Glutamatergic neuron (in vitro differentiated cells): ENCODE measurements around the gene TMEM87A. TPM values are rescaled to one million over a fixed set of nuclear protein-coding genes. Genes with fewer than 3 reads are reported as not detected.

Source experiments
- DNase-seq: peaks from one replicate; pipeline ENCODE4 v3.0.0; 2022
- H3K27ac Mint-ChIP-seq: one replicate; pipeline ENCODE4 v1.8.0; 2020; ENCODE audit warnings: mild to moderate bottlenecking, mixed read lengths, inconsistent platforms; ENCODE audit not compliant: unreplicated experiment
- H3K27me3 Mint-ChIP-seq: one replicate; pipeline ENCODE4 v1.8.0; 2020; ENCODE audit warnings: mild to moderate bottlenecking, moderate library complexity, mixed read lengths, inconsistent platforms; ENCODE audit not compliant: unreplicated experiment
- H3K36me3 Mint-ChIP-seq: one replicate; pipeline ENCODE4 v1.8.0; 2020; ENCODE audit warnings: mild to moderate bottlenecking, mixed read lengths, inconsistent platforms; ENCODE audit not compliant: unreplicated experiment
- H3K4me1 Mint-ChIP-seq: one replicate; pipeline ENCODE4 v1.8.0; 2020; ENCODE audit warnings: mild to moderate bottlenecking, low read depth, mixed read lengths, inconsistent platforms; ENCODE audit not compliant: unreplicated experiment
- H3K4me3 Mint-ChIP-seq: one replicate; pipeline ENCODE4 v1.8.0; 2020; ENCODE audit warnings: mild to moderate bottlenecking, mixed read lengths, inconsistent platforms; ENCODE audit not compliant: unreplicated experiment
- H3K9me3 Mint-ChIP-seq: one replicate; pipeline ENCODE4 v1.8.0; 2020; ENCODE audit warnings: mild to moderate bottlenecking, moderate library complexity, mixed read lengths, inconsistent platforms; ENCODE audit not compliant: unreplicated experiment
- CTCF ChIP-seq: fragments of 200-600 bp; sonication (generic); IDR thresholded peaks from one replicate; pipeline ENCODE4 v1.5.0; 2021; ENCODE audit not compliant: partially characterized antibody, unreplicated experiment
- total RNA-seq: library from RNA; stranded (reverse); fragmentation: NEBNext Ultra II Directional; extraction: Animal tissue kit (Norgen Biotek cat#: 25700); gene quantifications from one replicate; pipeline ENCODE4 v1.2.1, GENCODE V29; 2021; ENCODE audit not compliant: unreplicated experiment

TMEM87A gene
- total RNA-seq, 1 donor from 2014 or later = 41.1 TPM

- H3K9me3 Mint-ChIP-seq = peaks cover 1% of the 10 kb centered on the region
- DNase-seq = no peak
- no peak overlapping the region for H3K27ac Mint-ChIP-seq
- peaks cover 5% of the 10 kb centered on the region for H3K4me1 Mint-ChIP-seq
- H3K36me3 Mint-ChIP-seq = no peaks in the 10 kb centered on the region
- no peak for TF ChIP-seq CTCF
- no peaks in the 10 kb centered on the region for H3K27me3 Mint-ChIP-seq
- H3K4me3 Mint-ChIP-seq = no peak overlapping the region
These were observed 71.4 kb downstream of the TMEM87A start for GRCh38 chr15:42201801-42202200.

GRCh38 chr15:42199126-42199525 lies 74.1 kb downstream of the TMEM87A start:
- no peaks in the 10 kb centered on the region for H3K36me3 Mint-ChIP-seq
- TF ChIP-seq CTCF = no peak
- no peak overlapping the region for H3K27ac Mint-ChIP-seq
- H3K9me3 Mint-ChIP-seq = peaks cover 1% of the 10 kb centered on the region
- H3K27me3 Mint-ChIP-seq = no peaks in the 10 kb centered on the region
- no peaks in the 10 kb centered on the region for H3K4me1 Mint-ChIP-seq
- DNase-seq = no peak
- no peak overlapping the region for H3K4me3 Mint-ChIP-seq

- H3K27ac Mint-ChIP-seq = no peak overlapping the region
- H3K27me3 Mint-ChIP-seq = no peaks in the 10 kb centered on the region
- TF ChIP-seq CTCF = no peak
- no peaks in the 10 kb centered on the region for H3K4me1 Mint-ChIP-seq
- no peaks in the 10 kb centered on the region for H3K36me3 Mint-ChIP-seq
- no peak for DNase-seq
- no peaks in the 10 kb centered on the region for H3K9me3 Mint-ChIP-seq
- H3K4me3 Mint-ChIP-seq = no peak overlapping the region
These were observed 74.7 kb downstream of the TMEM87A start for GRCh38 chr15:42198516-42198915.

- Mint-ChIP-seq H3K27ac (no peak overlapping the region), H3K4me1 (no peaks in the 10 kb centered on the region), H3K9me3 (no peaks in the 10 kb centered on the region), H3K27me3 (no peaks in the 10 kb centered on the region), H3K36me3 (peaks cover 5% of the 10 kb centered on the region), H3K4me3 (no peak overlapping the region)
- no peak for TF ChIP-seq CTCF
- no peak for DNase-seq
These were observed 78.7 kb downstream of the TMEM87A start for GRCh38 chr15:42194513-42194912.

GRCh38 chr15:42193383-42193782 lies 79.8 kb downstream of the TMEM87A start:
- H3K36me3 Mint-ChIP-seq = peaks cover 5% of the 10 kb centered on the region
- no peaks in the 10 kb centered on the region for H3K4me1 Mint-ChIP-seq
- DNase-seq = no peak
- H3K27me3 Mint-ChIP-seq = no peaks in the 10 kb centered on the region
- no peaks in the 10 kb centered on the region for H3K9me3 Mint-ChIP-seq
- no peak for TF ChIP-seq CTCF
- H3K4me3 Mint-ChIP-seq = no peak overlapping the region
- H3K27ac Mint-ChIP-seq = no peak overlapping the region
